ENCODE measurements around the gene F2. TPM values are rescaled to one million over a fixed set of nuclear protein-coding genes. Genes with fewer than 3 reads are reported as not detected.

The F2 gene
- total and polyA plus RNA-seq, 5 donors from 2014 or later: not detected

- Histone ChIP-seq H3K27ac (ENCODE audit: insufficient read depth, low read length, poor library complexity, severe bottlenecking) (no peak overlapping the region), H3K4me1 (ENCODE audit: control insufficient read depth, insufficient read depth, low read length, poor library complexity, severe bottlenecking) (no peaks in the 10 kb centered on the region), H3K36me3 (ENCODE audit: control insufficient read depth, insufficient read depth, low read length) (peaks cover 80% of the 10 kb centered on the region), H3K4me3 (ENCODE audit: low read depth, low read length) (no peak overlapping the region), H3K9me3 (ENCODE audit: control insufficient read depth in 2 of 2, low read length in 2 of 2) (no peaks in the 10 kb centered on the region), H3K27me3 (ENCODE audit: control insufficient read depth, insufficient read depth, low read length) (no peaks in the 10 kb centered on the region)
- DNase-seq (no peak), ATAC-seq (ENCODE audit: low read depth in 2 of 2) (no peak)
- H3K27me3 Mint-ChIP-seq: no peaks in the 10 kb centered on the region
- no peak overlapping the region for H3K4me3 Mint-ChIP-seq
- H3K27ac Mint-ChIP-seq: peak overlapping the region in 1 of 3 donors; percentile 34
- H3K4me1 Mint-ChIP-seq: peaks cover 0 to 6% (median 0%) of the 10 kb centered on the region in 4 donors
- peaks cover 59% of the 10 kb centered on the region for H3K36me3 Mint-ChIP-seq
- H3K9me3 Mint-ChIP-seq: peaks cover 0 to 2% (median 0%) of the 10 kb centered on the region in 7 donors
Observed at GRCh38 chr11:46759196-46759595, 40.2 kb downstream of the F2 start.

GRCh38 chr11:46760429-46761128 is 41.6 kb downstream of the F2 start:
- H3K4me3 ChIP-seq (ENCODE audit: low read depth, low read length): no peak overlapping the region
- Mint-ChIP-seq H3K9me3 (peaks cover 0 to 2% (median 0%) of the 10 kb centered on the region in 7 donors), H3K27me3 (no peaks in the 10 kb centered on the region), H3K27ac (peak overlapping the region in 1 of 3 donors; percentile 17), H3K4me1 (peaks cover 0 to 6% (median 0%) of the 10 kb centered on the region in 4 donors), H3K36me3 (peaks cover 53% of the 10 kb centered on the region), H3K4me3 (no peak overlapping the region)
- H3K4me1 ChIP-seq (ENCODE audit: control insufficient read depth, insufficient read depth, low read length, poor library complexity, severe bottlenecking): no peaks in the 10 kb centered on the region
- peaks cover 77% of the 10 kb centered on the region for H3K36me3 ChIP-seq (ENCODE audit: control insufficient read depth, insufficient read depth, low read length)
- H3K9me3 ChIP-seq (ENCODE audit: control insufficient read depth in 2 of 2, low read length in 2 of 2): no peaks in the 10 kb centered on the region
- H3K27ac ChIP-seq (ENCODE audit: insufficient read depth, low read length, poor library complexity, severe bottlenecking): no peak overlapping the region
- ATAC-seq (ENCODE audit: low read depth in 2 of 2) (no peak), DNase-seq (no peak)
- H3K27me3 ChIP-seq (ENCODE audit: control insufficient read depth, insufficient read depth, low read length): no peaks in the 10 kb centered on the region

GRCh38 chr11:46761807-46762206 is 42.8 kb downstream of the F2 start:
- ATAC-seq (ENCODE audit: low read depth in 2 of 2) (no peak), DNase-seq (no peak)
- Mint-ChIP-seq H3K27me3 (no peaks in the 10 kb centered on the region), H3K9me3 (peaks cover 0 to 2% (median 0%) of the 10 kb centered on the region in 7 donors), H3K4me1 (peaks cover 0 to 2% (median 0%) of the 10 kb centered on the region in 4 donors), H3K27ac (peak overlapping the region in 1 of 3 donors; percentile 44), H3K4me3 (no peak overlapping the region), H3K36me3 (peaks cover 48% of the 10 kb centered on the region)
- Histone ChIP-seq H3K9me3 (ENCODE audit: control insufficient read depth in 2 of 2, low read length in 2 of 2) (no peaks in the 10 kb centered on the region), H3K4me1 (ENCODE audit: control insufficient read depth, insufficient read depth, low read length, poor library complexity, severe bottlenecking) (no peaks in the 10 kb centered on the region), H3K4me3 (ENCODE audit: low read depth, low read length) (no peak overlapping the region), H3K36me3 (ENCODE audit: control insufficient read depth, insufficient read depth, low read length) (peaks cover 74% of the 10 kb centered on the region), H3K27me3 (ENCODE audit: control insufficient read depth, insufficient read depth, low read length) (no peaks in the 10 kb centered on the region), H3K27ac (ENCODE audit: insufficient read depth, low read length, poor library complexity, severe bottlenecking) (no peak overlapping the region)

- Mint-ChIP-seq H3K4me3 (no peak overlapping the region), H3K9me3 (peaks cover 0 to 2% (median 0%) of the 10 kb centered on the region in 7 donors), H3K27ac (peak overlapping the region in 1 of 3 donors; percentile 44), H3K4me1 (peaks cover 0 to 2% (median 0%) of the 10 kb centered on the region in 4 donors), H3K36me3 (peaks cover 48% of the 10 kb centered on the region), H3K27me3 (no peaks in the 10 kb centered on the region)
- H3K4me3 ChIP-seq (ENCODE audit: low read depth, low read length): no peak overlapping the region
- no peaks in the 10 kb centered on the region for H3K4me1 ChIP-seq (ENCODE audit: control insufficient read depth, insufficient read depth, low read length, poor library complexity, severe bottlenecking)
- no peaks in the 10 kb centered on the region for H3K9me3 ChIP-seq (ENCODE audit: control insufficient read depth in 2 of 2, low read length in 2 of 2)
- no peak for DNase-seq
- peaks cover 71% of the 10 kb centered on the region for H3K36me3 ChIP-seq (ENCODE audit: control insufficient read depth, insufficient read depth, low read length)
- H3K27ac ChIP-seq (ENCODE audit: insufficient read depth, low read length, poor library complexity, severe bottlenecking): no peak overlapping the region
- H3K27me3 ChIP-seq (ENCODE audit: control insufficient read depth, insufficient read depth, low read length): no peaks in the 10 kb centered on the region
- ATAC-seq (ENCODE audit: low read depth in 2 of 2): no peak
Observed at GRCh38 chr11:46762248-46762647, 43.2 kb downstream of the F2 start.

GRCh38 chr11:46766656-46767055 is 47.6 kb downstream of the F2 start:
- no peak overlapping the region for H3K27ac ChIP-seq (ENCODE audit: insufficient read depth, low read length, poor library complexity, severe bottlenecking)
- peaks cover 35% of the 10 kb centered on the region for H3K36me3 Mint-ChIP-seq
- H3K4me1 Mint-ChIP-seq: peaks cover 0 to 4% (median under 1%) of the 10 kb centered on the region in 4 donors
- peaks cover 71% of the 10 kb centered on the region for H3K36me3 ChIP-seq (ENCODE audit: control insufficient read depth, insufficient read depth, low read length)
- ATAC-seq (ENCODE audit: low read depth in 2 of 2) (no peak), DNase-seq (no peak)
- no peak overlapping the region for H3K27ac Mint-ChIP-seq
- H3K9me3 Mint-ChIP-seq: no peaks in the 10 kb centered on the region
- H3K27me3 Mint-ChIP-seq: no peaks in the 10 kb centered on the region
- no peaks in the 10 kb centered on the region for H3K27me3 ChIP-seq (ENCODE audit: control insufficient read depth, insufficient read depth, low read length)
- H3K4me3 Mint-ChIP-seq: no peak overlapping the region
- no peak overlapping the region for H3K4me3 ChIP-seq (ENCODE audit: low read depth, low read length)
- no peaks in the 10 kb centered on the region for H3K9me3 ChIP-seq (ENCODE audit: control insufficient read depth in 2 of 2, low read length in 2 of 2)
- H3K4me1 ChIP-seq (ENCODE audit: control insufficient read depth, insufficient read depth, low read length, poor library complexity, severe bottlenecking): no peaks in the 10 kb centered on the region

GRCh38 chr11:46769636-46770221 is 50.7 kb downstream of the F2 start:
- Mint-ChIP-seq H3K27me3 (no peaks in the 10 kb centered on the region), H3K4me3 (no peak overlapping the region), H3K27ac (no peak overlapping the region), H3K4me1 (peaks cover 0 to 4% (median under 1%) of the 10 kb centered on the region in 4 donors), H3K36me3 (peaks cover 23% of the 10 kb centered on the region), H3K9me3 (no peaks in the 10 kb centered on the region)
- H3K36me3 ChIP-seq (ENCODE audit: control insufficient read depth, insufficient read depth, low read length): peaks cover 44% of the 10 kb centered on the region
- H3K4me1 ChIP-seq (ENCODE audit: control insufficient read depth, insufficient read depth, low read length, poor library complexity, severe bottlenecking): no peaks in the 10 kb centered on the region
- DNase-seq (no peak), ATAC-seq (ENCODE audit: low read depth in 2 of 2) (no peak)
- no peaks in the 10 kb centered on the region for H3K9me3 ChIP-seq (ENCODE audit: control insufficient read depth in 2 of 2, low read length in 2 of 2)
- no peak overlapping the region for H3K27ac ChIP-seq (ENCODE audit: insufficient read depth, low read length, poor library complexity, severe bottlenecking)
- H3K4me3 ChIP-seq (ENCODE audit: low read depth, low read length): no peak overlapping the region
- H3K27me3 ChIP-seq (ENCODE audit: control insufficient read depth, insufficient read depth, low read length): no peaks in the 10 kb centered on the region

GRCh38 chr11:46776878-46777277 is 57.9 kb downstream of the F2 start:
- Histone ChIP-seq H3K4me1 (ENCODE audit: control insufficient read depth, insufficient read depth, low read length, poor library complexity, severe bottlenecking) (no peaks in the 10 kb centered on the region), H3K9me3 (ENCODE audit: control insufficient read depth in 2 of 2, low read length in 2 of 2) (no peaks in the 10 kb centered on the region), H3K36me3 (ENCODE audit: control insufficient read depth, insufficient read depth, low read length) (peaks cover 51% of the 10 kb centered on the region), H3K27me3 (ENCODE audit: control insufficient read depth, insufficient read depth, low read length) (no peaks in the 10 kb centered on the region), H3K27ac (ENCODE audit: insufficient read depth, low read length, poor library complexity, severe bottlenecking) (no peak overlapping the region), H3K4me3 (ENCODE audit: low read depth, low read length) (no peak overlapping the region)
- Mint-ChIP-seq H3K36me3 (peaks cover 48% of the 10 kb centered on the region), H3K27me3 (no peaks in the 10 kb centered on the region), H3K4me3 (no peak overlapping the region), H3K27ac (no peak overlapping the region), H3K4me1 (no peaks in the 10 kb centered on the region), H3K9me3 (no peaks in the 10 kb centered on the region)
- DNase-seq (no peak), ATAC-seq (ENCODE audit: low read depth in 2 of 2) (no peak)

GRCh38 chr11:46778416-46778815 is 59.4 kb downstream of the F2 start:
- Histone ChIP-seq H3K4me3 (ENCODE audit: low read depth, low read length) (no peak overlapping the region), H3K4me1 (ENCODE audit: control insufficient read depth, insufficient read depth, low read length, poor library complexity, severe bottlenecking) (no peaks in the 10 kb centered on the region), H3K9me3 (ENCODE audit: control insufficient read depth in 2 of 2, low read length in 2 of 2) (no peaks in the 10 kb centered on the region), H3K36me3 (ENCODE audit: control insufficient read depth, insufficient read depth, low read length) (peaks cover 62% of the 10 kb centered on the region), H3K27me3 (ENCODE audit: control insufficient read depth, insufficient read depth, low read length) (no peaks in the 10 kb centered on the region), H3K27ac (ENCODE audit: insufficient read depth, low read length, poor library complexity, severe bottlenecking) (no peak overlapping the region)
- no peak for ATAC-seq (ENCODE audit: low read depth in 2 of 2)
- no peaks in the 10 kb centered on the region for H3K27me3 Mint-ChIP-seq
- no peak for DNase-seq
- no peak overlapping the region for H3K4me3 Mint-ChIP-seq
- H3K4me1 Mint-ChIP-seq: no peaks in the 10 kb centered on the region
- H3K36me3 Mint-ChIP-seq: peaks cover 48% of the 10 kb centered on the region
- peak overlapping the region in 1 of 3 donors; percentile 6 for H3K27ac Mint-ChIP-seq
- H3K9me3 Mint-ChIP-seq: no peaks in the 10 kb centered on the region
